Activated T-cell treated with anti-CD3 and anti-CD28 coated beads, Interleukin-2, amount 50 U/mL, for 24 hours (primary cell): ENCODE data around the gene NOS3.

Experiments used
- DNase-seq: peaks from one replicate; pipeline ENCODE4 v3.0.0-alpha.2; 2020
- H3K27ac Mint-ChIP-seq: 2 replicates; pipeline ENCODE4 v1.8.0; 2020; ENCODE audit warnings: mild to moderate bottlenecking, mixed read lengths
- H3K27me3 Mint-ChIP-seq: 2 replicates; pipeline ENCODE4 v1.8.0; 2020; ENCODE audit warnings: mixed read lengths
- H3K36me3 Mint-ChIP-seq: 2 replicates; pipeline ENCODE4 v1.8.0; 2020; ENCODE audit warnings: low read depth, mixed read lengths
- H3K4me1 Mint-ChIP-seq: 2 replicates; pipeline ENCODE4 v1.8.0; 2020; ENCODE audit warnings: low read depth, mixed read lengths
- H3K4me3 Mint-ChIP-seq: 2 replicates; pipeline ENCODE4 v1.8.0; 2020; ENCODE audit warnings: mild to moderate bottlenecking, moderate library complexity, mixed read lengths
- H3K9me3 Mint-ChIP-seq: 2 replicates; pipeline ENCODE4 v1.8.0; 2020; ENCODE audit warnings: mixed read lengths

The NOS3 gene

GRCh38 chr7:150977382-150978125 is 13.3 kb upstream of the NOS3 start:
- H3K27ac Mint-ChIP-seq: no peak overlapping the region

GRCh38 chr7:150978126-150978789 is 12.6 kb upstream of the NOS3 start, which contains the start of gene KCNH2:
Gene KCNH2 (minus strand): TSS chr7:150978321. CDS start chr7:150977913, 408 bp downstream.
- peaks cover 31% of the 10 kb centered on the region for H3K4me1 Mint-ChIP-seq
- no peaks in the 10 kb centered on the region for H3K36me3 Mint-ChIP-seq
- H3K4me3 Mint-ChIP-seq: peak within 1 kb of the TSS; percentile 69
- H3K9me3 Mint-ChIP-seq: no peaks in the 10 kb centered on the region
- peak; percentile 66 for DNase-seq
- no peak within 1 kb of the TSS for H3K27ac Mint-ChIP-seq
- H3K27me3 Mint-ChIP-seq: peaks cover 69% of the 10 kb centered on the region

More at GRCh38 chr7:150977382-150978125, 13.3 kb upstream of the NOS3 start:
- Mint-ChIP-seq H3K36me3 (no peaks in the 10 kb centered on the region), H3K4me3 (peak overlapping the region; percentile 69), H3K4me1 (peaks cover 31% of the 10 kb centered on the region), H3K27me3 (peaks cover 62% of the 10 kb centered on the region), H3K9me3 (no peaks in the 10 kb centered on the region)
- no peak for DNase-seq

- no peak for DNase-seq
- Mint-ChIP-seq H3K36me3 (no peaks in the 10 kb centered on the region), H3K4me3 (no peak overlapping the region), H3K9me3 (no peaks in the 10 kb centered on the region), H3K27me3 (peaks cover 78% of the 10 kb centered on the region), H3K4me1 (peaks cover 23% of the 10 kb centered on the region), H3K27ac (no peak overlapping the region)
Measured at GRCh38 chr7:150979713-150980390, 11.0 kb upstream of the NOS3 start.

- Mint-ChIP-seq H3K27ac (no peak overlapping the region), H3K27me3 (peaks cover 73% of the 10 kb centered on the region), H3K36me3 (no peaks in the 10 kb centered on the region), H3K9me3 (no peaks in the 10 kb centered on the region), H3K4me1 (peaks cover 19% of the 10 kb centered on the region), H3K4me3 (no peak overlapping the region)
- no peak for DNase-seq
Measured at GRCh38 chr7:150980663-150981062, 10.2 kb upstream of the NOS3 start.

GRCh38 chr7:150981644-150982043 is 9.2 kb upstream of the NOS3 start:
- H3K27me3 Mint-ChIP-seq: peaks cover 65% of the 10 kb centered on the region
- peaks cover 23% of the 10 kb centered on the region for H3K4me1 Mint-ChIP-seq
- no peak overlapping the region for H3K27ac Mint-ChIP-seq
- no peaks in the 10 kb centered on the region for H3K9me3 Mint-ChIP-seq
- DNase-seq: no peak
- no peaks in the 10 kb centered on the region for H3K36me3 Mint-ChIP-seq
- no peak overlapping the region for H3K4me3 Mint-ChIP-seq

- Mint-ChIP-seq H3K36me3 (no peaks in the 10 kb centered on the region), H3K9me3 (no peaks in the 10 kb centered on the region), H3K27me3 (peaks cover 58% of the 10 kb centered on the region), H3K4me3 (no peak overlapping the region), H3K4me1 (peaks cover 16% of the 10 kb centered on the region), H3K27ac (no peak overlapping the region)
- no peak for DNase-seq
Measured at GRCh38 chr7:150982351-150982750, 8.5 kb upstream of the NOS3 start.

GRCh38 chr7:150983893-150984368 is 6.9 kb upstream of the NOS3 start:
- no peak for DNase-seq
- Mint-ChIP-seq H3K27me3 (peaks cover 49% of the 10 kb centered on the region), H3K27ac (no peak overlapping the region), H3K4me3 (no peak overlapping the region), H3K36me3 (no peaks in the 10 kb centered on the region), H3K4me1 (peaks cover 21% of the 10 kb centered on the region), H3K9me3 (no peaks in the 10 kb centered on the region)

- peaks cover 30% of the 10 kb centered on the region for H3K27me3 Mint-ChIP-seq
- H3K4me3 Mint-ChIP-seq: no peak overlapping the region
- peak; percentile 75 for DNase-seq
- H3K27ac Mint-ChIP-seq: no peak overlapping the region
- peaks cover 15% of the 10 kb centered on the region for H3K9me3 Mint-ChIP-seq
- no peaks in the 10 kb centered on the region for H3K36me3 Mint-ChIP-seq
- peaks cover 21% of the 10 kb centered on the region for H3K4me1 Mint-ChIP-seq
Measured at GRCh38 chr7:150986099-150986512, 4.7 kb upstream of the NOS3 start.

- H3K4me1 Mint-ChIP-seq: peaks cover 21% of the 10 kb centered on the region
- H3K9me3 Mint-ChIP-seq: peaks cover 19% of the 10 kb centered on the region
- no peak overlapping the region for H3K27ac Mint-ChIP-seq
- H3K27me3 Mint-ChIP-seq: peaks cover 25% of the 10 kb centered on the region
- DNase-seq: no peak
- no peaks in the 10 kb centered on the region for H3K36me3 Mint-ChIP-seq
- H3K4me3 Mint-ChIP-seq: no peak overlapping the region
Measured at GRCh38 chr7:150986556-150986955, 4.3 kb upstream of the NOS3 start.

GRCh38 chr7:150988230-150989226 is 2.3 kb upstream of the NOS3 start:
- Mint-ChIP-seq H3K4me3 (peak overlapping the region; percentile 8), H3K27ac (no peak overlapping the region), H3K36me3 (no peaks in the 10 kb centered on the region), H3K9me3 (peaks cover 19% of the 10 kb centered on the region), H3K4me1 (peaks cover 21% of the 10 kb centered on the region), H3K27me3 (peaks cover 6% of the 10 kb centered on the region)
- DNase-seq: peak; percentile 80

GRCh38 chr7:150989456-150989855 is 1.4 kb upstream of the NOS3 start:
- H3K4me1 Mint-ChIP-seq: peaks cover 25% of the 10 kb centered on the region
- peaks cover 19% of the 10 kb centered on the region for H3K9me3 Mint-ChIP-seq
- no peak overlapping the region for H3K4me3 Mint-ChIP-seq
- no peak overlapping the region for H3K27ac Mint-ChIP-seq
- DNase-seq: no peak
- H3K27me3 Mint-ChIP-seq: peaks cover 2% of the 10 kb centered on the region
- H3K36me3 Mint-ChIP-seq: no peaks in the 10 kb centered on the region

GRCh38 chr7:150992051-150992640 is 1.3 kb downstream of the NOS3 start:
- Mint-ChIP-seq H3K9me3 (peaks cover 19% of the 10 kb centered on the region), H3K4me1 (peaks cover 28% of the 10 kb centered on the region), H3K27me3 (no peaks in the 10 kb centered on the region), H3K36me3 (no peaks in the 10 kb centered on the region), H3K4me3 (no peak overlapping the region), H3K27ac (no peak overlapping the region)
- DNase-seq: no peak

GRCh38 chr7:150992833-150993302 is 2.1 kb downstream of the NOS3 start:
- Mint-ChIP-seq H3K4me1 (peaks cover 32% of the 10 kb centered on the region), H3K9me3 (peaks cover 19% of the 10 kb centered on the region), H3K27ac (no peak overlapping the region), H3K4me3 (no peak overlapping the region), H3K36me3 (no peaks in the 10 kb centered on the region), H3K27me3 (no peaks in the 10 kb centered on the region)
- DNase-seq: no peak
